HG03135 (cell line): ENCODE measurements around the gene TIMP1.

ENCODE experiments used
- ATAC-seq: cut with Tn5 transposase; IDR thresholded peaks from one replicate; pipeline ENCODE4 v1.9.1; 2021; ENCODE audit warnings: mild to moderate bottlenecking, moderate library complexity; ENCODE audit not compliant: unreplicated experiment

Gene TIMP1

DNA sequence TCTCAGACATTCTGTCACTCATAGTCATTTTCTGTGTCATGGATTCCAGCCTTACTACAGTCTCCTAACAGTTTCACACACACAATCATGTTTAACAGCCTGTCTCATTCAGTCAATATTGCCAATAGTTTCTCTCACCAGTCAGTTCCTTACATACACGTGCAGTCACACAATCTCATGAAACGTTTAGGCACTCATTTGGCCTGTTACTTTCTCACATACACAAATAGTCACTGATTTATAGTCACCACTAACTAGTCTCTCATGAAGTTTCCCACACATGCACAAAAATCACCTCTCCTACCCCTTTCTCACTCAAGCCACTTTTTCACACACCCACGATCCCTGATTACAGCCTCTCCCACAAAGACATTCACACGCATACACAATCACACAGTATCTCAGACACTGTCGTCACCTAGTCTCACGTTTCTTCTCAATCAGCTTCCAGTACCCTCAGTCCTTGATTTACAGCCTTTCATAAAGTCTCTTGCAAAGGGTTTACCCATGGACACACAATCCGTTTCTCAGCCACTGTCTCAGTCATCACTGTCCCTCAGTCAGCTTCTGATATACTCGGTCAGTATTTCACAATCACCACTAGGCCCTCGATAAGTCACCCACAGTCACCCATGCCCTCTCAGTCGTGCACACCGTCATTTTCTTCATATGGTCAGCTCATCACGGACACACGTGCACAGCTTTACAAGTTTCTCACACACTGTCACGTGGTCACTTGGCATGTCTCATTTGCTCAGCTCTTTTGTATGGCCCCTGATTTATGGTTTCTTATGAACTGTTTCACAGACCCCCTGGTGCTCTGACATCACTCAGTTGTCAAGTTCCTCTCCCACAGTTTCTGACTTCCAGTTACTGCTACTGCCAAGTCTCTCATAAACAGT is 51.7 kb downstream of the TIMP1 start:
- ATAC-seq = no peak

DNA sequence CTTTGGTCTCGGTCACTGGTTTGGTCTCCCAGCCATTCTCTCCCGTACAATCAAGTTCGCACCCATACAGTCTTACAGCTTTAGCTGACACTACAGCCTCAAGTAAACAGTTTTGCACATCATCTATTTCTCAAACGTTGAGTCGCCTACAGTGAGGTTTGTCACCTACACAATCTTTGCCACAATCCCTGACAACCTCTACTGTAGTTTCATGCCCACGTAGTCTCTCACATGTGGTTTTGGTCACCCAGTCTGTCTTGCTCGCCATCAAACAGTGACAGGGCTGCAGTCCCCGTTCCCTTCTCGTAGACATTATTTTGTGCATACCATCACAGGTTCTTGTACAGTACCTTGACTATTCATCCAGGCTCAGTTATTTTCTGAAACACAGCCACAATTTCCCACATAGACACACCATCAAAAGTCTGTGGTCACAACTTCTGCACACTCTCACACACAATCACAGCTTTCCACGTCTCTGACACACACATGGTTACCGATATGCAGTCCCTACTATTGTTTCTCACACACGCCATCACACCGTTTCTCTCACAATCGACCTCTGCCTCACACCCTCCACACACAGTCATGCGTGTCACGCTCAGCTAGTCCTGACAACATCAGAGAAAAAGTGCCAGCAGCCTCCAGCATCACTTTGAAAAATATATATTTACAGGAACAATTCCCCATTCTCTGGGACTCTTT is 52.8 kb downstream of the TIMP1 start:
- ATAC-seq = no peak
